ENCODE results near the gene TRIM75.

DNA sequence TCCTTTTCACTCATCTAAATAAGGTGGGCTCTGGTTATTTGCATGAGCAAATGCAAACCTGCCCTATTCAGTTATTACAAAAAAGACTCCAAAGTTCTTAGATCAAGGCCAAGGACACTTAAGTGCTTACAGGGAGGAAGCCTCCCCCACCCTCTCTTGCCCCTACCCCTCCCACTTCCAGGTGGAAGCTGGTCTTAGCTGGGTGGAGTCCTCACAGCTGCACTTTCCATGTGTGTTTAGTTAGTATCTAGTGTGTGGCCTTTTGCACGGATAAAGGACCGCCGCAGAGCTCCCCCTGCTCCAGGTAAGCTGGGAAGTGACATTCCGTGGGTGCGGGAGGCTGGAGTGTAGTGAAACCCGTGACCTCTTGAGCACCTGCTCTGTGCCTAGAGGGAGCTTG is at the start of gene TRIM75:
- TF ChIP-seq CTCF (IDR thresholded peaks at IDR 0.05) (no peak), POLR2A (IDR thresholded peaks at IDR 0.05) (no peak), EP300 (IDR thresholded peaks at IDR 0.05) (no peak), POLR2AphosphoS5 (IDR thresholded peaks at IDR 0.05) (no peak)

Data from suprapubic skin (tissue), 4 donors.